Hepatocyte (in vitro differentiated cells): ENCODE measurements around the gene CACHD1. TPM values are rescaled to one million over a fixed set of nuclear protein-coding genes. Genes with fewer than 3 reads are reported as not detected.

Experiments used
- DNase-seq: peaks from one replicate; pipeline ENCODE4 v3.0.0-alpha.2; 2016; ENCODE audit warnings: low spot score
- H2AFZ ChIP-seq: fragments of 200-600 bp; sonication (generic); 2 replicates; pipeline ENCODE4 v1.6.0; 2016; ENCODE audit warnings: antibody characterized with exemption, mild to moderate bottlenecking
- H3K27ac ChIP-seq: fragments of 200-600 bp; sonication (generic); 2 replicates; pipeline ENCODE4 v1.5.1; 2016; ENCODE audit warnings: mild to moderate bottlenecking
- H3K27me3 ChIP-seq: fragments of 200-600 bp; sonication (generic); 2 replicates; pipeline ENCODE4 v1.6.1; 2016
- H3K36me3 ChIP-seq: fragments of 200-600 bp; sonication (generic); replicated peaks from 2 replicates; pipeline ENCODE4 v1.5.1; 2016; ENCODE audit warnings: low read depth; ENCODE audit not compliant: insufficient read depth
- H3K4me1 ChIP-seq: fragments of 200-600 bp; sonication (generic); 2 replicates; pipeline ENCODE4 v1.5.1; 2016; ENCODE audit warnings: mild to moderate bottlenecking, moderate library complexity; ENCODE audit not compliant: insufficient read depth
- H3K4me2 ChIP-seq: fragments of 200-600 bp; sonication (generic); 2 replicates; pipeline ENCODE4 v1.6.0; 2016
- H3K4me3 ChIP-seq: fragments of 200-600 bp; sonication (generic); 2 replicates; pipeline ENCODE4 v1.5.1; 2016; ENCODE audit warnings: mild to moderate bottlenecking
- H3K79me2 ChIP-seq: fragments of 200-600 bp; sonication (generic); 2 replicates; pipeline ENCODE4 v1.6.0; 2017; ENCODE audit warnings: mild to moderate bottlenecking
- H3K9me2 ChIP-seq: fragments of 200-600 bp; sonication (generic); replicated peaks from 2 replicates; pipeline ENCODE4 v1.6.0; 2017; ENCODE audit warnings: mild to moderate bottlenecking; ENCODE audit not compliant: insufficient read depth
- H3K9me3 ChIP-seq: fragments of 200-600 bp; sonication (generic); 2 replicates; pipeline ENCODE4 v1.5.1; 2016; ENCODE audit warnings: low read depth, mild to moderate bottlenecking
- H4K20me1 ChIP-seq: fragments of 200-600 bp; sonication (generic); 2 replicates; pipeline ENCODE4 v1.6.0; 2016; ENCODE audit warnings: mild to moderate bottlenecking; ENCODE audit not compliant: insufficient read depth, poor library complexity, severe bottlenecking
- EZH2 ChIP-seq: fragments of 200-600 bp; sonication (generic); IDR thresholded peaks from 2 replicates; pipeline ENCODE4 v1.6.1; 2016; ENCODE audit warnings: antibody characterized with exemption, mild to moderate bottlenecking, borderline replicate concordance
- EZH2phosphoT487 ChIP-seq: fragments of 200-600 bp; sonication (generic); IDR thresholded peaks from one replicate; pipeline ENCODE4 v1.6.1; 2018; ENCODE audit warnings: antibody characterized with exemption, mild to moderate bottlenecking, low read depth, moderate library complexity; ENCODE audit not compliant: unreplicated experiment, severe bottlenecking
- WGBS: methylation state at CpG from one replicate; pipeline ENCODE4 v1.1.6; 2016; ENCODE audit warnings: low lambda C conversion rate; ENCODE audit errors: missing lambda C conversion rate; 5-methylcytosine and 5-hydroxymethylcytosine counted together
- polyA plus RNA-seq: library from polyadenylated mRNA; unstranded; fragments of >200 nt; fragmentation: Nextera tagmentation; extraction: Ambion mirVana; gene quantifications from 2 replicates; pipeline ENCODE4 v1.2.1, GENCODE V29; 2016
- total RNA-seq: library from RNA; depleted of rRNA; stranded (reverse); fragments of >200 nt; gene quantifications from 2 replicates; pipeline ENCODE4 v1.2.3, GENCODE V29; 2014
- TF ChIP-seq, protein P1 (sequence below): fragments of 200-600 bp; sonication (generic); IDR thresholded peaks from 2 replicates; pipeline ENCODE4 v1.5.1; 2016; ENCODE audit warnings: antibody characterized with exemption, mild to moderate bottlenecking; ENCODE audit not compliant: poor library complexity

CACHD1 gene
- total and polyA plus RNA-seq, 2 experiments from 2014 or later: 23.8 to 39.7 TPM

- Histone ChIP-seq H3K4me2 (no peak overlapping the region), H3K36me3 (no peaks in the 10 kb centered on the region), H3K9me2 (no peaks in the 10 kb centered on the region), H3K79me2 (no peaks in the 10 kb centered on the region), H4K20me1 (no peaks in the 10 kb centered on the region), H3K9me3 (no peaks in the 10 kb centered on the region), H3K27ac (no peak overlapping the region), H3K4me3 (no peak overlapping the region), H3K27me3 (no peaks in the 10 kb centered on the region), H2AFZ (no peak overlapping the region), H3K4me1 (no peaks in the 10 kb centered on the region)
- TF ChIP-seq EZH2 (no peak), EZH2phosphoT487 (no peak)
- TF ChIP-seq, protein P1, sequence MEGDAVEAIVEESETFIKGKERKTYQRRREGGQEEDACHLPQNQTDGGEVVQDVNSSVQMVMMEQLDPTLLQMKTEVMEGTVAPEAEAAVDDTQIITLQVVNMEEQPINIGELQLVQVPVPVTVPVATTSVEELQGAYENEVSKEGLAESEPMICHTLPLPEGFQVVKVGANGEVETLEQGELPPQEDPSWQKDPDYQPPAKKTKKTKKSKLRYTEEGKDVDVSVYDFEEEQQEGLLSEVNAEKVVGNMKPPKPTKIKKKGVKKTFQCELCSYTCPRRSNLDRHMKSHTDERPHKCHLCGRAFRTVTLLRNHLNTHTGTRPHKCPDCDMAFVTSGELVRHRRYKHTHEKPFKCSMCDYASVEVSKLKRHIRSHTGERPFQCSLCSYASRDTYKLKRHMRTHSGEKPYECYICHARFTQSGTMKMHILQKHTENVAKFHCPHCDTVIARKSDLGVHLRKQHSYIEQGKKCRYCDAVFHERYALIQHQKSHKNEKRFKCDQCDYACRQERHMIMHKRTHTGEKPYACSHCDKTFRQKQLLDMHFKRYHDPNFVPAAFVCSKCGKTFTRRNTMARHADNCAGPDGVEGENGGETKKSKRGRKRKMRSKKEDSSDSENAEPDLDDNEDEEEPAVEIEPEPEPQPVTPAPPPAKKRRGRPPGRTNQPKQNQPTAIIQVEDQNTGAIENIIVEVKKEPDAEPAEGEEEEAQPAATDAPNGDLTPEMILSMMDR: no peak
- no peak for DNase-seq
- WGBS: 97% methylated on average over 5 of the region's 5 CpGs
These were observed 211.1 kb downstream of the CACHD1 start for GRCh38 chr1:64681043-64681442.

- TF ChIP-seq EZH2phosphoT487 (no peak), EZH2 (no peak)
- TF ChIP-seq, protein P1: no peak
- Histone ChIP-seq H3K4me3 (no peak overlapping the region), H3K9me2 (no peaks in the 10 kb centered on the region), H2AFZ (no peak overlapping the region), H4K20me1 (no peaks in the 10 kb centered on the region), H3K27ac (no peak overlapping the region), H3K9me3 (no peaks in the 10 kb centered on the region), H3K27me3 (no peaks in the 10 kb centered on the region), H3K36me3 (no peaks in the 10 kb centered on the region), H3K79me2 (no peaks in the 10 kb centered on the region), H3K4me1 (no peaks in the 10 kb centered on the region), H3K4me2 (no peak overlapping the region)
- no peak for DNase-seq
- WGBS: 92% methylated on average over 2 of the region's 2 CpGs
These were observed 213.5 kb downstream of the CACHD1 start for GRCh38 chr1:64683419-64683818.

GRCh38 chr1:64685217-64685616, 215.3 kb downstream of the CACHD1 start:
- H3K27me3 ChIP-seq: no peaks in the 10 kb centered on the region
- no peaks in the 10 kb centered on the region for H3K9me2 ChIP-seq
- no peak for TF ChIP-seq EZH2
- TF ChIP-seq EZH2phosphoT487: no peak
- TF ChIP-seq, protein P1: no peak
- no peak overlapping the region for H3K27ac ChIP-seq
- H3K4me3 ChIP-seq: no peak overlapping the region
- no peak overlapping the region for H2AFZ ChIP-seq
- no peaks in the 10 kb centered on the region for H3K79me2 ChIP-seq
- WGBS: 100% methylated on average over 1 of the region's 1 CpG
- H3K9me3 ChIP-seq: no peaks in the 10 kb centered on the region
- no peak for DNase-seq
- no peaks in the 10 kb centered on the region for H3K4me1 ChIP-seq
- no peaks in the 10 kb centered on the region for H3K36me3 ChIP-seq
- no peak overlapping the region for H3K4me2 ChIP-seq
- no peaks in the 10 kb centered on the region for H4K20me1 ChIP-seq
